A549 (cell line): ENCODE data around the gene METTL27. TPM values are rescaled to one million over a fixed set of nuclear protein-coding genes. Genes with fewer than 3 reads are reported as not detected.

Source experiments
- ATAC-seq, 2 experiments: fragments of 200-7000 bp in 1 of 2; fragments of >200 bp in 1 of 2; cut with Nextera tagmentation in 1 of 2; cut with Tn5 transposase in 1 of 2; 3 replicates each; pipeline versions ENCODE4 v1.8.0 to v1.9.1; 2018 to 2020; ENCODE audit warnings: mild to moderate bottlenecking in 1 of 2, moderate library complexity in 1 of 2
- CTCF ChIA-PET: fragments of 300-600 bp; sonication (Branson Sonifier 250); formaldehyde crosslinking; extraction: SDS; loops from one replicate; lab custom pipeline; 2021; ENCODE audit warnings: antibody characterized with exemption, inconsistent platforms; lab: Yijun Ruan, JAX
- POLR2A ChIA-PET: fragments of 350-600 bp; formaldehyde crosslinking; extraction: SDS; loops from one replicate; lab custom pipeline; 2021; ENCODE audit warnings: antibody characterized with exemption, inconsistent platforms; lab: Yijun Ruan, JAX
- DNase-seq, 2 experiments: peaks; one replicate each; pipeline versions ENCODE4 v3.0.0 to v3.0.0-alpha.2; 2011 to 2016; ENCODE audit warnings: low read depth in 1 of 2, low spot score in 1 of 2
- FAIRE-seq: peaks from 2 replicates; lab custom pipeline; 2011; peaks lifted over from hg19 to GRCh38; lab: Jason Lieb, UNC
- H3K27ac ChIP-seq, 2 experiments: fragments of >200 bp; sonication (Bioruptor Twin); formaldehyde crosslinking; 3 replicates each; pipeline ENCODE4 v1.5.1; 2016 to 2017
- H3K4me1 ChIP-seq: fragments of >200 bp; sonication (Bioruptor Twin); formaldehyde crosslinking; 3 replicates; pipeline ENCODE4 v1.6.1; 2016
- H3K4me2 ChIP-seq: fragments of >200 bp; sonication (Bioruptor Twin); formaldehyde crosslinking; 3 replicates; pipeline ENCODE4 v1.6.1; 2016
- H3K4me3 ChIP-seq: fragments of >200 bp; sonication (Bioruptor Twin); formaldehyde crosslinking; 3 replicates; pipeline ENCODE4 v1.5.1; 2016
- H3K9me3 ChIP-seq: fragments of >200 bp; sonication (Bioruptor Twin); formaldehyde crosslinking; 3 replicates; pipeline ENCODE4 v1.6.1; 2016
- BHLHE40 ChIP-seq: IDR thresholded peaks from 2 replicates; pipeline ENCODE4 v1.6.1; 2012; ENCODE audit warnings: low read depth, low read length, inconsistent platforms
- CBX8 ChIP-seq: fragments of 200-600 bp; sonication (generic); IDR thresholded peaks from 2 replicates; pipeline ENCODE4 v1.6.1; 2016
- CEBPB ChIP-seq, 2 experiments: fragments of >200 bp in 1 of 2; sonication (Bioruptor Twin) in 1 of 2; formaldehyde crosslinking in 1 of 2; IDR thresholded peaks; 2 replicates each; pipeline ENCODE4 v1.6.1; 2012 to 2016
- CHD4 ChIP-seq: fragments of 200-600 bp; sonication (generic); IDR thresholded peaks from 2 replicates; pipeline ENCODE4 v1.6.1; 2016; ENCODE audit warnings: antibody characterized with exemption, mild to moderate bottlenecking, borderline replicate concordance
- EHF ChIP-seq: fragments of 250-450 bp; sonication (Bioruptor Pico); IDR thresholded peaks from 2 replicates; pipeline ENCODE4 v1.5.0; 2020; ENCODE audit warnings: mild to moderate bottlenecking
- HEYL ChIP-seq: fragments of 250-450 bp; sonication (Bioruptor Pico); IDR thresholded peaks from 2 replicates; pipeline ENCODE4 v1.8.0; 2021; ENCODE audit warnings: mild to moderate bottlenecking, moderate library complexity
- HOXA7 ChIP-seq: fragments of 250-450 bp; sonication (Bioruptor Pico); IDR thresholded peaks from 2 replicates; pipeline ENCODE4 v1.5.0; 2020; ENCODE audit warnings: mild to moderate bottlenecking, moderate library complexity
- HOXB13 ChIP-seq: fragments of 250-450 bp; sonication (Bioruptor Pico); IDR thresholded peaks from 2 replicates; pipeline ENCODE4 v1.5.0; 2020; ENCODE audit warnings: low read depth, mild to moderate bottlenecking, moderate library complexity
- HOXB5 ChIP-seq: fragments of 250-450 bp; sonication (Bioruptor Pico); IDR thresholded peaks from 2 replicates; pipeline ENCODE4 v1.5.0; 2020; ENCODE audit warnings: mild to moderate bottlenecking, moderate library complexity
- JUN ChIP-seq, 2 experiments: fragments of >200 bp; sonication (Bioruptor Twin); formaldehyde crosslinking; IDR thresholded peaks; 2 replicates in 1 of 2; 3 replicates in 1 of 2; pipeline ENCODE4 v1.6.1; 2016 to 2017
- KDM5A ChIP-seq: fragments of 200-600 bp; sonication (generic); IDR thresholded peaks from 2 replicates; pipeline ENCODE4 v1.6.1; 2016; ENCODE audit warnings: antibody characterized with exemption, mild to moderate bottlenecking
- MAFK ChIP-seq: fragments of 450-650 bp; IDR thresholded peaks from 2 replicates; pipeline ENCODE4 v1.6.1; 2014; ENCODE audit not compliant: partially characterized antibody
- MYC ChIP-seq: IDR thresholded peaks from 2 replicates; pipeline ENCODE4 v1.6.1; 2012; ENCODE audit warnings: mild to moderate bottlenecking, inconsistent platforms, low read length, improper control_type of control experiment, borderline replicate concordance
- NFE2L2 ChIP-seq: fragments of 150-350 bp; conservative IDR thresholded peaks from 2 replicates; pipeline ENCODE4 v1.6.1; 2014; ENCODE audit warnings: low read length
- NR3C1 ChIP-seq: fragments of >200 bp; sonication (Bioruptor Twin); formaldehyde crosslinking; IDR thresholded peaks from 3 replicates; pipeline ENCODE4 v1.6.1; 2017
- PHF8 ChIP-seq: fragments of 200-600 bp; sonication (generic); IDR thresholded peaks from 2 replicates; pipeline ENCODE4 v1.6.1; 2016; ENCODE audit warnings: low read depth, mild to moderate bottlenecking, antibody characterized with exemption, moderate library complexity, borderline replicate concordance
- POLR2A ChIP-seq: IDR thresholded peaks from 2 replicates; pipeline ENCODE4 v1.6.1; 2012; ENCODE audit warnings: mild to moderate bottlenecking, low read length
- POLR2AphosphoS2 ChIP-seq: conservative IDR thresholded peaks from 2 replicates; pipeline ENCODE4 v1.6.1; 2012; ENCODE audit warnings: low read length, improper control_type of control experiment, inconsistent platforms
- RAD21 ChIP-seq, 2 experiments: fragments of >200 bp in 1 of 2; sonication (Bioruptor Twin) in 1 of 2; formaldehyde crosslinking in 1 of 2; IDR thresholded peaks in 1 of 2; conservative IDR thresholded peaks in 1 of 2; 2 replicates in 1 of 2; 3 replicates in 1 of 2; pipeline ENCODE4 v1.6.1; 2012 to 2018; ENCODE audit warnings: inconsistent platforms in 1 of 2
- RCOR1 ChIP-seq: fragments of 150-350 bp; IDR thresholded peaks from 2 replicates; pipeline ENCODE4 v1.6.1; 2014; ENCODE audit warnings: antibody characterized with exemption, low read length, low read depth
- RFX5 ChIP-seq: fragments of 450-650 bp; IDR thresholded peaks from 2 replicates; pipeline ENCODE4 v1.7.1; 2014; ENCODE audit warnings: antibody characterized with exemption, mild to moderate bottlenecking, moderate library complexity
- RNF2 ChIP-seq: fragments of 200-600 bp; sonication (generic); IDR thresholded peaks from 2 replicates; pipeline ENCODE4 v1.6.1; 2016; ENCODE audit warnings: low read depth, mild to moderate bottlenecking, antibody characterized with exemption, moderate library complexity, borderline replicate concordance
- SMC3 ChIP-seq: fragments of >200 bp; sonication (Bioruptor Twin); formaldehyde crosslinking; IDR thresholded peaks from 3 replicates; pipeline ENCODE4 v1.6.1; 2018; ENCODE audit warnings: inconsistent platforms
- ZC3H11A ChIP-seq: fragments of 450-650 bp; IDR thresholded peaks from 2 replicates; pipeline ENCODE4 v1.6.1; 2014; ENCODE audit warnings: antibody characterized with exemption, mild to moderate bottlenecking
- WGBS: methylation state at CpG from one replicate; pipeline ENCODE4 v1.1.6; 2017; ENCODE audit errors: missing lambda C conversion rate; 5-methylcytosine and 5-hydroxymethylcytosine counted together
- polyA plus RNA-seq, 4 experiments: library from polyadenylated mRNA; depleted of rRNA in 3 of 4; stranded (reverse); fragments of >200 nt; fragmentation: RNase III in 1 of 4; extraction: RNeasy Plus Mini Kit Qiagen cat#74134 plus additional on column Dnase treatment in 1 of 4; gene quantifications; 2 replicates in 3 of 4; 3 replicates in 1 of 4; pipeline ENCODE4 v1.2.3, GENCODE V29; 2011 to 2017
- TF ChIP-seq, protein P1 (sequence below): fragments of 250-450 bp; sonication (Bioruptor Pico); IDR thresholded peaks from 2 replicates; pipeline ENCODE4 v1.5.0; 2020; ENCODE audit warnings: low read depth, mild to moderate bottlenecking, moderate library complexity
- TF ChIP-seq, protein P2 (sequence below): IDR thresholded peaks from 2 replicates; pipeline ENCODE4 v1.6.1; 2012
- TF ChIP-seq, protein P3 (sequence below): fragments of >200 bp; sonication (Bioruptor Twin); formaldehyde crosslinking; IDR thresholded peaks from 3 replicates; pipeline ENCODE4 v1.6.1; 2016
- TF ChIP-seq, protein P4 (sequence below): fragments of >200 bp; sonication (Bioruptor Twin); formaldehyde crosslinking; IDR thresholded peaks from 3 replicates; pipeline ENCODE4 v1.5.1; 2016
- TF ChIP-seq, protein P5 (sequence below): fragments of 450-650 bp; IDR thresholded peaks from 2 replicates; pipeline ENCODE4 v1.6.1; 2014; ENCODE audit warnings: antibody characterized with exemption

METTL27 gene
- polyA plus RNA-seq, 2 of the 4 experiments (the other 2 are of a cell fraction), result 4.1 to 4.9 TPM

DNA sequence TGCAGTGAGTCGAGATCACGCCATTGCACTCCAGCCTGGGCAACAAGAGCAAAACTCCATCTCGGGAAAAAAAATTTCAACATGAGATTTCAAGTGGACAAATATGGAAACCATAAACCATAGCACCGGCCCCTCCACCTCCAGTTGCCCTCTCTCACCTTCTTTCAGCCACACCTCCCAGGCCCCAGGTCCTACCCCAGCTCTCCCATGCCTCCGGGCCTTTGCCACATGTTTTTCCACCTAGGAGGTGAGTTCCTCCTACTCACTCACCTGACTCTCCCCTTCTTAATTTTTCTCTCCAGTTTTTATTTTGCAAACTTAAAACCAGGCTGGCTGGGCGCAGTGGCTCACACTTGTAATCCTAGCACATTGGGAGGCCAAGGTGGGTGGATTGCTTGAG lies 25.2 kb downstream of the METTL27 start:
- ChIA-PET CTCF (interaction anchor here (1.5 to 4.5 kb wide), 2 partner anchors 12 to 39 kb away, joined by 3 to 36 read pairs; no protein-coding TSS in a partner anchor), POLR2A (no interaction called here)
- WGBS, result 87% methylated on average over 6 of the region's 6 CpGs
- DNase-seq (no peak), FAIRE-seq (no peak), ATAC-seq (no peak)
- no peaks in the 10 kb centered on the region for H3K9me3 ChIP-seq
- no peak overlapping the region for H3K4me3 ChIP-seq
- no peak overlapping the region for H3K4me2 ChIP-seq
- peaks cover 8% of the 10 kb centered on the region for H3K4me1 ChIP-seq
- no peak overlapping the region for H3K27ac ChIP-seq
- TF ChIP-seq HOXB5 (no peak), NFE2L2 (no peak)

DNA sequence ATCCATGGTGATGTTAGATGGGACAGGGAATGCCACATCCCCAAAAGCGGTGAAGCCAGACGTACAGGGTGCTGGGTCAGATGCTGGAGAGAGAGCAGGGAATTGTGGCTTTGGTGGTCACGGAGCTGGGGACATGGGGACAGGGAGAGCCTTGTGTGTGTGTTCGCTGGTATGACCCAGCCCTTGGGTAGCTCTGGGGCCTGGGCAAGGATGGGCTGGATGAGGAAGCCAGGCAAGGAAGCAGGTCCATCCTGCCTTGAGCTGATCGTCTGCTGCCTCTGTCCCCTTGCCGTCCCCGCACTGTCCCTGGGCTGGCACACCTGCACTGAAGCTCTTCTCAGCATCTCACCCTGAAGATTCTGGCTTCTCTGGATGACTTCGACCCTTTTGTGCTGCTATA lies 26.9 kb downstream of the METTL27 start:
- no peak for ATAC-seq
- H3K4me3 ChIP-seq, result no peak overlapping the region
- no peak for TF ChIP-seq POLR2A
- TF ChIP-seq MYC, result no peak
- no peak for TF ChIP-seq ZC3H11A
- no peak for TF ChIP-seq CHD4
- no peak for TF ChIP-seq KDM5A
- TF ChIP-seq HOXA7 (CRISPR knock-in tag), result no peak
- TF ChIP-seq EHF (CRISPR knock-in tag), result no peak
- no peak for TF ChIP-seq MAFK
- TF ChIP-seq, protein P1, sequence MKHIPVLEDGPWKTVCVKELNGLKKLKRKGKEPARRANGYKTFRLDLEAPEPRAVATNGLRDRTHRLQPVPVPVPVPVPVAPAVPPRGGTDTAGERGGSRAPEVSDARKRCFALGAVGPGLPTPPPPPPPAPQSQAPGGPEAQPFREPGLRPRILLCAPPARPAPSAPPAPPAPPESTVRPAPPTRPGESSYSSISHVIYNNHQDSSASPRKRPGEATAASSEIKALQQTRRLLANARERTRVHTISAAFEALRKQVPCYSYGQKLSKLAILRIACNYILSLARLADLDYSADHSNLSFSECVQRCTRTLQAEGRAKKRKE (CRISPR knock-in tag), result no peak
- TF ChIP-seq, protein P2, sequence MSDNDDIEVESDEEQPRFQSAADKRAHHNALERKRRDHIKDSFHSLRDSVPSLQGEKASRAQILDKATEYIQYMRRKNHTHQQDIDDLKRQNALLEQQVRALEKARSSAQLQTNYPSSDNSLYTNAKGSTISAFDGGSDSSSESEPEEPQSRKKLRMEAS, result no peak
- TF ChIP-seq, protein P3, sequence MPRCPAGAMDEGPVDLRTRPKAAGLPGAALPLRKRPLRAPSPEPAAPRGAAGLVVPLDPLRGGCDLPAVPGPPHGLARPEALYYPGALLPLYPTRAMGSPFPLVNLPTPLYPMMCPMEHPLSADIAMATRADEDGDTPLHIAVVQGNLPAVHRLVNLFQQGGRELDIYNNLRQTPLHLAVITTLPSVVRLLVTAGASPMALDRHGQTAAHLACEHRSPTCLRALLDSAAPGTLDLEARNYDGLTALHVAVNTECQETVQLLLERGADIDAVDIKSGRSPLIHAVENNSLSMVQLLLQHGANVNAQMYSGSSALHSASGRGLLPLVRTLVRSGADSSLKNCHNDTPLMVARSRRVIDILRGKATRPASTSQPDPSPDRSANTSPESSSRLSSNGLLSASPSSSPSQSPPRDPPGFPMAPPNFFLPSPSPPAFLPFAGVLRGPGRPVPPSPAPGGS, result no peak
- TF ChIP-seq, protein P4, sequence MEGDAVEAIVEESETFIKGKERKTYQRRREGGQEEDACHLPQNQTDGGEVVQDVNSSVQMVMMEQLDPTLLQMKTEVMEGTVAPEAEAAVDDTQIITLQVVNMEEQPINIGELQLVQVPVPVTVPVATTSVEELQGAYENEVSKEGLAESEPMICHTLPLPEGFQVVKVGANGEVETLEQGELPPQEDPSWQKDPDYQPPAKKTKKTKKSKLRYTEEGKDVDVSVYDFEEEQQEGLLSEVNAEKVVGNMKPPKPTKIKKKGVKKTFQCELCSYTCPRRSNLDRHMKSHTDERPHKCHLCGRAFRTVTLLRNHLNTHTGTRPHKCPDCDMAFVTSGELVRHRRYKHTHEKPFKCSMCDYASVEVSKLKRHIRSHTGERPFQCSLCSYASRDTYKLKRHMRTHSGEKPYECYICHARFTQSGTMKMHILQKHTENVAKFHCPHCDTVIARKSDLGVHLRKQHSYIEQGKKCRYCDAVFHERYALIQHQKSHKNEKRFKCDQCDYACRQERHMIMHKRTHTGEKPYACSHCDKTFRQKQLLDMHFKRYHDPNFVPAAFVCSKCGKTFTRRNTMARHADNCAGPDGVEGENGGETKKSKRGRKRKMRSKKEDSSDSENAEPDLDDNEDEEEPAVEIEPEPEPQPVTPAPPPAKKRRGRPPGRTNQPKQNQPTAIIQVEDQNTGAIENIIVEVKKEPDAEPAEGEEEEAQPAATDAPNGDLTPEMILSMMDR, result no peak
- no peak for TF ChIP-seq JUN (IDR thresholded peaks at IDR 0.05)
- TF ChIP-seq SMC3, result no peak
- no peak for TF ChIP-seq RAD21 (conservative IDR thresholded peaks at IDR 0.05 in 1 of 2, IDR thresholded peaks at IDR 0.05 in 1 of 2)
- no peak for TF ChIP-seq RNF2
- TF ChIP-seq CEBPB (IDR thresholded peaks at IDR 0.05), result no peak
- TF ChIP-seq POLR2AphosphoS2, result no peak
- TF ChIP-seq, all 56 proteins: peak for 0
- Histone ChIP-seq H3K4me1 (no peaks in the 10 kb centered on the region), H3K27ac (no peak overlapping the region), H3K9me3 (no peaks in the 10 kb centered on the region), H3K4me2 (no peak overlapping the region)
- DNase-seq, result no peak
- 63% methylated on average over 8 of the region's 8 CpGs for WGBS
- FAIRE-seq, result no peak
- ChIA-PET POLR2A (interaction anchor here (0.7 kb wide), 1 partner anchor 212 kb away, joined by 6 read pairs; no protein-coding TSS in a partner anchor), CTCF (interaction anchor here (0.6 to 4.5 kb wide), 6 partner anchors 12 to 209 kb away, joined by 3 to 36 read pairs (median 3); no protein-coding TSS in a partner anchor)

DNA sequence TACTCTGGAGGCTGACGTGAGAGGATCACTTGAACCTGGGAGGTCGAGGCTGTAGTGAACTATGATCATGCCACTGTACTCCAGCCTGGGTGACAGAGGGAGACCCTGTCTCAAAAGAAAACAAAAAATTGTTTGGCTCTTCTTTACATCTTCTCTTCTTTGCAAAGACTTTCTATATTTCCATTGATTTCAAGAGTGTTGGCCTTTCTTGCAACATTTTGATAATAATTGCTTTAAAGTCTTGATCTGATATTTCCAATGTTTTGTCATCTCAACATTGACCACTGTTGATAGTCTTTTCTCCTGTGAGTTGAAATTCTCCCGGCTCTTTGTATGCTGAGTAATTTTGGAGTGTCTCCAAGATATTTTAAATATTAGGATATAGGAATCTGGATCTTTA lies 29.3 kb downstream of the METTL27 start:
- ATAC-seq (no peak), DNase-seq (no peak), FAIRE-seq (no peak)
- WGBS, result 67% methylated on average over 3 of the region's 3 CpGs
- Histone ChIP-seq H3K4me2 (no peak overlapping the region), H3K4me3 (no peak overlapping the region), H3K4me1 (peaks cover 7% of the 10 kb centered on the region; the same call in 2 of the 3 replicates), H3K27ac (no peak overlapping the region), H3K9me3 (no peaks in the 10 kb centered on the region)
- ChIA-PET POLR2A (no interaction called here), CTCF (interaction anchor here (3.2 to 4.5 kb wide), 2 partner anchors 9 to 43 kb away, joined by 28 to 36 read pairs; no protein-coding TSS in a partner anchor)
- TF ChIP-seq, protein P2, result no peak
- TF ChIP-seq NR3C1 (no peak), RCOR1 (no peak), RFX5 (no peak), BHLHE40 (no peak), PHF8 (no peak), HEYL (CRISPR knock-in tag) (no peak), HOXB13 (no peak), CBX8 (no peak), CHD4 (no peak)
- TF ChIP-seq, protein P1 (CRISPR knock-in tag), result no peak
- TF ChIP-seq, protein P3, result no peak
- TF ChIP-seq, protein P5, sequence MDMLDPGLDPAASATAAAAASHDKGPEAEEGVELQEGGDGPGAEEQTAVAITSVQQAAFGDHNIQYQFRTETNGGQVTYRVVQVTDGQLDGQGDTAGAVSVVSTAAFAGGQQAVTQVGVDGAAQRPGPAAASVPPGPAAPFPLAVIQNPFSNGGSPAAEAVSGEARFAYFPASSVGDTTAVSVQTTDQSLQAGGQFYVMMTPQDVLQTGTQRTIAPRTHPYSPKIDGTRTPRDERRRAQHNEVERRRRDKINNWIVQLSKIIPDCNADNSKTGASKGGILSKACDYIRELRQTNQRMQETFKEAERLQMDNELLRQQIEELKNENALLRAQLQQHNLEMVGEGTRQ, result no peak
